ENCODE measurements around the gene TMEM243.

- no peak for TF ChIP-seq POLR2A (IDR thresholded peaks at IDR 0.05; ENCODE audit: low read depth, low read length)
- no peak for TF ChIP-seq CTCF (IDR thresholded peaks at IDR 0.05; ENCODE audit: extremely low read depth in 1 of 2, insufficient read depth in 1 of 2, low read depth in 1 of 2, low read length in 2 of 2)
- TF ChIP-seq, protein P1, sequence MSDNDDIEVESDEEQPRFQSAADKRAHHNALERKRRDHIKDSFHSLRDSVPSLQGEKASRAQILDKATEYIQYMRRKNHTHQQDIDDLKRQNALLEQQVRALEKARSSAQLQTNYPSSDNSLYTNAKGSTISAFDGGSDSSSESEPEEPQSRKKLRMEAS (IDR thresholded peaks at IDR 0.05; ENCODE audit: insufficient read depth, insufficient read length) = no peak
- no peak for TF ChIP-seq EZH2 (IDR thresholded peaks at IDR 0.05; ENCODE audit: borderline replicate concordance, low read depth, low read length, severe bottlenecking)
- TF ChIP-seq POLR2AphosphoS5 (IDR thresholded peaks at IDR 0.05; ENCODE audit: insufficient read depth, low read depth, low read length) = no peak
Measured at GRCh38 chr7:87164433-87164832, 55.1 kb downstream of the TMEM243 start.

Measured in endothelial cell of umbilical vein (primary cell).